GM08714 (cell line): ENCODE data around the gene ZC3H7B.

ENCODE experiments used
- H3K4me3 ChIP-seq: fragments of 200-500 bp; sonication (Bioruptor generic); 2 replicates; pipeline ENCODE4 v1.5.1; 2014; ENCODE audit warnings: mild to moderate bottlenecking, low read length, inconsistent platforms
- ZNF274 ChIP-seq: IDR thresholded peaks from 2 replicates; pipeline ENCODE4 v1.6.1; 2012; ENCODE audit warnings: mild to moderate bottlenecking, low read depth, low read length

The ZC3H7B gene

GRCh38 chr22:41348964-41349484 lies 47.7 kb downstream of the ZC3H7B start:
- H3K4me3 ChIP-seq, result no peak overlapping the region
- no peak for TF ChIP-seq ZNF274

GRCh38 chr22:41350087-41350486 lies 48.8 kb downstream of the ZC3H7B start:
- H3K4me3 ChIP-seq, result no peak overlapping the region
- no peak for TF ChIP-seq ZNF274

GRCh38 chr22:41351011-41351410 lies 49.7 kb downstream of the ZC3H7B start:
- no peak for TF ChIP-seq ZNF274
- H3K4me3 ChIP-seq, result no peak overlapping the region

- H3K4me3 ChIP-seq, result no peak overlapping the region
- no peak for TF ChIP-seq ZNF274
These were observed 50.7 kb downstream of the ZC3H7B start for GRCh38 chr22:41352058-41352457.

GRCh38 chr22:41353862-41354575 lies 52.7 kb downstream of the ZC3H7B start:
- no peak for TF ChIP-seq ZNF274
- no peak overlapping the region for H3K4me3 ChIP-seq

- H3K4me3 ChIP-seq, result no peak overlapping the region
- no peak for TF ChIP-seq ZNF274
These were observed 53.7 kb downstream of the ZC3H7B start for GRCh38 chr22:41354979-41355378.

GRCh38 chr22:41355895-41356294 lies 54.6 kb downstream of the ZC3H7B start:
- no peak for TF ChIP-seq ZNF274
- no peak overlapping the region for H3K4me3 ChIP-seq

- H3K4me3 ChIP-seq, result no peak overlapping the region
These were observed 55.2 kb downstream of the ZC3H7B start for GRCh38 chr22:41356430-41357028.

GRCh38 chr22:41357191-41357590 lies 55.9 kb downstream of the ZC3H7B start:
- H3K4me3 ChIP-seq, result no peak overlapping the region
- no peak for TF ChIP-seq ZNF274

More at GRCh38 chr22:41356430-41357028, 55.2 kb downstream of the ZC3H7B start:
- no peak for TF ChIP-seq ZNF274

GRCh38 chr22:41358927-41359326 lies 57.6 kb downstream of the ZC3H7B start:
- TF ChIP-seq ZNF274, result no peak
- no peak overlapping the region for H3K4me3 ChIP-seq

GRCh38 chr22:41359376-41359775 lies 58.1 kb downstream of the ZC3H7B start:
- no peak overlapping the region for H3K4me3 ChIP-seq
- no peak for TF ChIP-seq ZNF274

- no peak for TF ChIP-seq ZNF274
- H3K4me3 ChIP-seq, result no peak overlapping the region
These were observed 58.8 kb downstream of the ZC3H7B start for GRCh38 chr22:41360126-41360525.

- no peak overlapping the region for H3K4me3 ChIP-seq
- TF ChIP-seq ZNF274, result no peak
These were observed 60.5 kb downstream of the ZC3H7B start for GRCh38 chr22:41361716-41362310.

- no peak for TF ChIP-seq ZNF274
- H3K4me3 ChIP-seq, result no peak overlapping the region
These were observed 61.3 kb downstream of the ZC3H7B start for GRCh38 chr22:41362615-41363014.

GRCh38 chr22:41364233-41364632 lies 62.9 kb downstream of the ZC3H7B start:
- no peak overlapping the region for H3K4me3 ChIP-seq
- no peak for TF ChIP-seq ZNF274

GRCh38 chr22:41364955-41365354 lies 63.6 kb downstream of the ZC3H7B start:
- TF ChIP-seq ZNF274, result no peak
- H3K4me3 ChIP-seq, result no peak overlapping the region
